HepG2 (cell line): Measurements from ENCODE around the gene PIEZO2. TPM values are rescaled to one million over a fixed set of nuclear protein-coding genes. Genes with fewer than 3 reads are reported as not detected.

ENCODE experiments used
- ATAC-seq: fragments of 200-7000 bp; cut with Tn5 transposase; 3 replicates; pipeline ENCODE4 v1.9.1; 2020; ENCODE audit warnings: mild to moderate bottlenecking, moderate library complexity
- BruUV-seq: library from RNA; stranded (reverse); fragments of 400-500 nt; replicated peaks from 2 replicates; lab custom pipeline; 2021; lab: Mats Ljungman, UMichigan
- CTCF ChIA-PET: fragments of 300-600 bp; formaldehyde crosslinking; extraction: SDS; loops from one replicate; lab custom pipeline; 2021; ENCODE audit warnings: low total read pairs, inconsistent platforms, low intra/inter-chr PET ratio; lab: Yijun Ruan, JAX
- POLR2A ChIA-PET: fragments of 350-600 bp; sonication (Branson Sonifier 250); formaldehyde crosslinking; loops from one replicate; lab custom pipeline; 2020; ENCODE audit warnings: antibody characterized with exemption, inconsistent platforms; lab: Yijun Ruan, JAX
- DNase-seq: peaks from one replicate; pipeline ENCODE4 v3.0.0-alpha.2; 2015; ENCODE audit warnings: low spot score
- FAIRE-seq: peaks from 3 replicates; lab custom pipeline; 2011; peaks lifted over from hg19 to GRCh38; lab: Jason Lieb, UNC
- H2AFZ ChIP-seq: one replicate; pipeline ENCODE4 v1.6.1; 2011; ENCODE audit warnings: low read length, inconsistent platforms
- H3K27ac ChIP-seq: fragments of 300-600 bp; 3 replicates; pipeline ENCODE4 v1.8.0; 2011; ENCODE audit warnings: mixed run types, mild to moderate bottlenecking, mixed read lengths, low read length, inconsistent platforms; ENCODE audit not compliant: insufficient read depth; ENCODE audit errors: extremely low read length
- H3K27me3 ChIP-seq, 2 experiments: fragments of 200-600 bp in 1 of 2; 2 replicates in 1 of 2; 3 replicates in 1 of 2; pipeline versions ENCODE4 v1.6.0 to v1.8.0; 2011; ENCODE audit warnings: low read length in 2 of 2, mild to moderate bottlenecking in 2 of 2, moderate library complexity in 2 of 2, inconsistent platforms in 1 of 2; ENCODE audit not compliant: insufficient read depth in 2 of 2, control insufficient read depth in 1 of 2
- H3K36me3 ChIP-seq, 2 experiments: fragments of 200-600 bp in 1 of 2; replicated peaks in 1 of 2; 2 replicates in 1 of 2; 3 replicates in 1 of 2; pipeline versions ENCODE4 v1.5.1 to v1.8.0; 2011; ENCODE audit warnings: low read length in 2 of 2, inconsistent platforms in 1 of 2; ENCODE audit not compliant: insufficient read depth in 2 of 2, control insufficient read depth in 1 of 2
- H3K4me1 ChIP-seq: 2 replicates; pipeline ENCODE4 v1.5.1; 2012; ENCODE audit warnings: low read length, inconsistent platforms; ENCODE audit not compliant: insufficient read depth
- H3K4me2 ChIP-seq: 2 replicates; pipeline ENCODE4 v1.6.0; 2011; ENCODE audit warnings: low read depth, low read length, inconsistent platforms
- H3K4me3 ChIP-seq, 3 experiments: fragments of 200-600 bp in 1 of 3; sonication (generic), shearing (Covaris generic) in 1 of 3; replicated peaks in 1 of 3; 2 replicates each; pipeline ENCODE4 v1.5.1; 2011 to 2016; ENCODE audit warnings: low read length in 3 of 3, inconsistent platforms in 2 of 3, low read depth in 2 of 3, mild to moderate bottlenecking in 2 of 3, control low read depth in 1 of 3, mixed read lengths in 1 of 3; ENCODE audit not compliant: insufficient read depth in 1 of 3
- H3K79me2 ChIP-seq: one replicate; pipeline ENCODE4 v1.6.1; 2011; ENCODE audit warnings: low read length, inconsistent platforms; ENCODE audit not compliant: insufficient read depth
- H3K9ac ChIP-seq: 2 replicates; pipeline ENCODE4 v1.6.0; 2011; ENCODE audit warnings: mild to moderate bottlenecking, low read depth, low read length, inconsistent platforms; ENCODE audit not compliant: insufficient read depth
- H3K9me3 ChIP-seq: 2 replicates; pipeline ENCODE4 v1.5.1; 2012; ENCODE audit warnings: mild to moderate bottlenecking, low read length
- H4K20me1 ChIP-seq: 2 replicates; pipeline ENCODE4 v1.6.0; 2011; ENCODE audit warnings: inconsistent platforms, mild to moderate bottlenecking, low read length, moderate library complexity; ENCODE audit not compliant: insufficient read depth
- EP300 ChIP-seq, 3 experiments: sonication (generic) in 1 of 3; formaldehyde crosslinking in 1 of 3; IDR thresholded peaks; 2 replicates each; pipeline versions ENCODE4 v1.5.1 to v1.6.1; 2011 to 2020; ENCODE audit warnings: low read depth in 2 of 3, low read length in 2 of 3, borderline replicate concordance in 1 of 3, improper control_type of control experiment in 1 of 3, mild to moderate bottlenecking in 1 of 3, missing genetic modification reagents in 1 of 3, moderate library complexity in 1 of 3
- IKZF5 ChIP-seq: IDR thresholded peaks from 2 replicates; pipeline ENCODE4 v1.6.1; 2018; ENCODE audit warnings: missing genetic modification reagents, mild to moderate bottlenecking, missing compliant biosample characterization
- NKX3-1 ChIP-seq: sonication (generic); formaldehyde crosslinking; IDR thresholded peaks from 2 replicates; pipeline ENCODE4 v1.5.0; 2020; ENCODE audit warnings: missing genetic modification reagents
- RORA ChIP-seq: sonication (generic); formaldehyde crosslinking; IDR thresholded peaks from 2 replicates; pipeline ENCODE4 v1.5.0; 2020; ENCODE audit warnings: mild to moderate bottlenecking, missing genetic modification reagents, moderate library complexity
- SALL2 ChIP-seq: sonication (generic); formaldehyde crosslinking; IDR thresholded peaks from 2 replicates; pipeline ENCODE4 v1.8.1; 2023; ENCODE audit warnings: mild to moderate bottlenecking, missing genetic modification reagents, inconsistent platforms
- STAG1 ChIP-seq: sonication (generic); formaldehyde crosslinking; IDR thresholded peaks from 2 replicates; pipeline ENCODE4 v1.4.0; 2020; ENCODE audit warnings: missing genetic modification reagents
- ZBTB10 ChIP-seq: sonication (generic); formaldehyde crosslinking; IDR thresholded peaks from 2 replicates; pipeline ENCODE4 v1.4.0; 2020; ENCODE audit warnings: missing genetic modification reagents, borderline replicate concordance
- ZFP62 ChIP-seq: sonication (generic); formaldehyde crosslinking; IDR thresholded peaks from 2 replicates; pipeline ENCODE4 v1.4.0; 2020; ENCODE audit warnings: missing genetic modification reagents
- ZNF17 ChIP-seq: sonication (generic); formaldehyde crosslinking; IDR thresholded peaks from 2 replicates; pipeline ENCODE4 v1.5.0; 2020; ENCODE audit warnings: mild to moderate bottlenecking, missing genetic modification reagents
- ZNF281 ChIP-seq: sonication (generic); formaldehyde crosslinking; IDR thresholded peaks from 2 replicates; pipeline ENCODE4 v1.4.0; 2020; ENCODE audit warnings: missing genetic modification reagents, borderline replicate concordance
- ZNF670 ChIP-seq: sonication (generic); formaldehyde crosslinking; IDR thresholded peaks from 2 replicates; pipeline ENCODE4 v1.8.0; 2022; ENCODE audit warnings: mild to moderate bottlenecking, missing genetic modification reagents, borderline replicate concordance
- ZNF691 ChIP-seq: sonication (generic); formaldehyde crosslinking; IDR thresholded peaks from 2 replicates; pipeline ENCODE4 v1.4.0; 2020; ENCODE audit warnings: missing genetic modification reagents, low read depth, mild to moderate bottlenecking, borderline replicate concordance
- ZNF83 ChIP-seq: sonication (generic); formaldehyde crosslinking; IDR thresholded peaks from 2 replicates; pipeline ENCODE4 v1.4.0; 2020; ENCODE audit warnings: missing genetic modification reagents, mild to moderate bottlenecking, borderline replicate concordance
- whole genome bisulfite sequencing: methylation state at CpG from one replicate; pipeline ENCODE4 v1.1.6; 2017; ENCODE audit warnings: low lambda C conversion rate; 5-methylcytosine and 5-hydroxymethylcytosine counted together
- in situ Hi-C: cut with HindIII; loops from 2 replicates; pipeline ENCODE4 v1.10.0; 2017; ENCODE audit warnings: low pct_unique_long_range_greater_than_20kb; ENCODE audit not compliant: extremely low pct_ligation_motif_present
- intact Hi-C: fragments of 100-400 bp; cut with micrococcal nuclease; formaldehyde crosslinking; loops from one replicate; pipeline ENCODE4 v1.10.0; 2022; ENCODE audit not compliant: unreplicated experiment
- polyA plus RNA-seq, 8 experiments: library from polyadenylated mRNA; depleted of rRNA in 3 of 8; stranded (reverse) in 7 of 8; unstranded in 1 of 8; fragments of >200 nt; fragmentation: Illumina TruSeq in 4 of 8; extraction: Trizol in 4 of 8; gene quantifications; 2 replicates each; pipeline versions ENCODE4 v1.2.1 to v1.2.3, GENCODE V29; 2011 to 2016; ENCODE audit warnings: low read depth in 4 of 8, missing spikeins in 1 of 8, mixed read lengths in 1 of 8; ENCODE audit not compliant: insufficient read depth in 1 of 8
- total RNA-seq, 5 experiments: library from RNA; depleted of rRNA; stranded (reverse); fragments of >200 nt; fragmentation: Illumina TruSeq; extraction: Trizol; gene quantifications; 2 replicates each; pipeline ENCODE4 v1.2.3, GENCODE V29; 2016; ENCODE audit warnings: low read depth in 1 of 5

PIEZO2 gene
- total and polyA plus RNA-seq, 2 of the 13 experiments (the other 11 are each of a cell fraction or from before 2014, with no cell fraction given), result 15.2 to 27.2 TPM

DNA sequence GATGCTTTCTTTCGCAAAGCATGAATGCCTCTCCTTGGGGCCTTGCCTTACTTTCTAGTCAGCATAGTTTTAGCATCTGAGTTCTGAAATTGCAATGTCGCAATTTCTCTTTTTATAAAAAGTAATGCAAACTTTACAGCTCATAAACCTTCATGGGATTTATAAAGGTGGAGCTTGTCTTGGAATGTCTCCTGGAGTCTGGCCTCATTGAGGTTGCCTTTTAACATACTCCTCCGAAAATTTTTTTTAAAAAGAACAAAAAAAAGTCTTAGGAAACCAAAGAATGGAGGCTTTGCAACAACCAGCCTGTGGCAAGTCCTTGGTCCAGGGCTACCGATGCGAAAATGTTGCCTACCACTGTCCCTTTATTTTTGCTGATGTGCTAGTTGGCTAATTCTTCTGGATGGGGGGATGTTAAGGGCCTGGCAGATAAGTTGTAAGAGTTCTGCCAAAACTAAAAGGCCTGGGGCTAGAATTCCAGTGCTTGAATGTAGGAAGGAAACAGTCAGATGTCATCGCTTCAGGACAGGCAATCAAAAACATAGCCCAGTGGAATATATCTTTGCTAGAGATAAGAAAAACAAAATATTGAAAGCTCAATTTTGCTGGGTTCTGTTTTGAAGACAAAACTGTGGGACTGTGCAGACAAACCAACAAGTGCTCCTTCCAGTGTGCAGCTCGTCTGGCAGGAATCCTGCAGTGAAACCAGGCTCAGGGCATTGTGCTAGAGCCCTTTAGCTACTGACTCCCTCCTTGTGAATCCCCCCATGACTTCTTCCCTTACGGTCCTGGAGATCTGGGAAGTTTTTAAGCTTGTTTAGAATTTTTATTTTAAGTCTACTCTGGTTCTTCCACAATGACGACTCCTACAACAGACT, 213.0 kb downstream of the PIEZO2 start:
- in situ Hi-C loops, result no loop called here
- 0 out of 5 replicates have a peak, but pooled peaks cover 0 to 3% of the 10 kb centered on the region in 2 experiments for H3K36me3 ChIP-seq
- POLR2A ChIA-PET, result no interaction called here
- no peak overlapping the region for H3K9ac ChIP-seq
- no peak for TF ChIP-seq NKX3-1
- no peak for TF ChIP-seq ZNF691 (CRISPR knock-in tag)
- TF ChIP-seq ZNF83, result no peak
- no peak for TF ChIP-seq ZNF281 (CRISPR knock-in tag)
- TF ChIP-seq EP300 (IDR thresholded peaks at IDR 0.05; ENCODE audit: low read depth in 2 of 2, low read length in 2 of 2), result no peak
- no peak for TF ChIP-seq EP300 (CRISPR knock-in tag; IDR thresholded peaks at IDR 0.05; ENCODE audit: borderline replicate concordance)
- TF ChIP-seq IKZF5 (CRISPR knock-in tag), result no peak
- TF ChIP-seq STAG1, result no peak
- TF ChIP-seq ZFP62, result no peak
- no peak for TF ChIP-seq ZBTB10 (CRISPR knock-in tag)
- no peak for TF ChIP-seq ZNF670 (CRISPR knock-in tag)
- no peak for TF ChIP-seq ZNF17 (CRISPR knock-in tag)
- TF ChIP-seq SALL2 (CRISPR knock-in tag), result no peak
- TF ChIP-seq RORA (CRISPR knock-in tag), result no peak
- TF ChIP-seq, all 625 proteins: peak for 0
- Histone ChIP-seq H3K27ac (no peak overlapping the region), H3K27me3 (no peaks in the 10 kb centered on the region), H3K9me3 (no peaks in the 10 kb centered on the region), H4K20me1 (no peaks in the 10 kb centered on the region), H2AFZ (no peak overlapping the region), H3K4me2 (no peak overlapping the region), H3K79me2 (no peaks in the 10 kb centered on the region), H3K4me1 (no peaks in the 10 kb centered on the region), H3K4me3 (no peak overlapping the region)
- ATAC-seq (no peak), DNase-seq (no peak), FAIRE-seq (no peak)
- 82% methylated on average over 9 of the region's 9 CpGs for WGBS
- intact Hi-C loops, result no loop called here
- CTCF ChIA-PET, result no interaction called here
- no TSS peak for BruUV-seq
